Regular cardiac myocyte (primary cell): ENCODE measurements around the gene SLC25A33. TPM values are rescaled to one million over a fixed set of nuclear protein-coding genes. Genes with fewer than 3 reads are reported as not detected.

Source experiments
- total RNA-seq: library from RNA; depleted of rRNA; stranded (reverse); fragments of >200 nt; gene quantifications from 2 replicates; pipeline ENCODE4 v1.2.3, GENCODE V29; 2014

The SLC25A33 gene, protein sequence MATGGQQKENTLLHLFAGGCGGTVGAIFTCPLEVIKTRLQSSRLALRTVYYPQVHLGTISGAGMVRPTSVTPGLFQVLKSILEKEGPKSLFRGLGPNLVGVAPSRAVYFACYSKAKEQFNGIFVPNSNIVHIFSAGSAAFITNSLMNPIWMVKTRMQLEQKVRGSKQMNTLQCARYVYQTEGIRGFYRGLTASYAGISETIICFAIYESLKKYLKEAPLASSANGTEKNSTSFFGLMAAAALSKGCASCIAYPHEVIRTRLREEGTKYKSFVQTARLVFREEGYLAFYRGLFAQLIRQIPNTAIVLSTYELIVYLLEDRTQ
- total RNA-seq = 6.2 and 9.4 TPM in 2 replicates

GRCh38 chr1:9539165-9539828, at the start of gene SLC25A33:
TSS of gene SLC25A33 (plus strand) at chr1:9539465. CDS start at chr1:9539692, 227 bp downstream.

GRCh38 chr1:9588551-9589143, 49.4 kb downstream of the SLC25A33 start, which contains the start of gene TMEM201:
TSS of gene TMEM201 (plus strand) at chr1:9588911. CDS start at chr1:9588931, 20 bp downstream.

Other genes starting within 250 kb of the SLC25A33 start
- 24.2 and 25.1 TPM in 2 replicates for gene SPSB1, start 246.6 kb upstream of the SLC25A33 start, total RNA-seq
- gene TMEM201, start 49.4 kb downstream of the SLC25A33 start, total RNA-seq = 3.4 and 8.1 TPM in 2 replicates
- 3.1 and 7.6 TPM in 2 replicates for gene PIK3CD, start 112.3 kb downstream of the SLC25A33 start, total RNA-seq